ENCODE results near the gene RMP24.

The RMP24 gene

GRCh38 chr18:35939138-35939537 lies 33.3 kb upstream of the RMP24 start:
- Histone ChIP-seq H3K9me3 (no peaks in the 10 kb centered on the region), H3K36me3 (no peaks in the 10 kb centered on the region), H3K27me3 (no peaks in the 10 kb centered on the region), H3K4me3 (no peak overlapping the region), H3K4me1 (peaks cover 5% of the 10 kb centered on the region), H3K27ac (no peak overlapping the region)
- DNase-seq (ENCODE audit: low spot score in 2 of 2), result no peak
- TF ChIP-seq POLR2AphosphoS5 (IDR thresholded peaks at IDR 0.05), result no peak
- TF ChIP-seq EP300 (IDR thresholded peaks at IDR 0.05), result no peak
- no peak for TF ChIP-seq POLR2A (IDR thresholded peaks at IDR 0.05)
- TF ChIP-seq CTCF (IDR thresholded peaks at IDR 0.05), result no peak
- WGBS, result 55% methylated on average over 4 of the region's 5 CpGs

- Histone ChIP-seq H3K36me3 (no peaks in the 10 kb centered on the region), H3K27ac (no peak overlapping the region), H3K4me3 (no peak overlapping the region), H3K4me1 (peaks cover 5% of the 10 kb centered on the region), H3K27me3 (no peaks in the 10 kb centered on the region), H3K9me3 (no peaks in the 10 kb centered on the region)
- no peak for DNase-seq (ENCODE audit: low spot score in 2 of 2)
- TF ChIP-seq POLR2AphosphoS5 (IDR thresholded peaks at IDR 0.05), result no peak
- TF ChIP-seq POLR2A (IDR thresholded peaks at IDR 0.05), result no peak
- TF ChIP-seq CTCF (IDR thresholded peaks at IDR 0.05), result no peak
- no peak for TF ChIP-seq EP300 (IDR thresholded peaks at IDR 0.05)
- WGBS, result 33% methylated on average over 6 of the region's 6 CpGs
These were observed 31.2 kb upstream of the RMP24 start for GRCh38 chr18:35941299-35941698.

- no peak for DNase-seq (ENCODE audit: low spot score in 2 of 2)
- H3K27ac ChIP-seq, result no peak overlapping the region
- H3K27me3 ChIP-seq, result no peaks in the 10 kb centered on the region
- no peaks in the 10 kb centered on the region for H3K9me3 ChIP-seq
- TF ChIP-seq CTCF (IDR thresholded peaks at IDR 0.05) (no peak), POLR2A (IDR thresholded peaks at IDR 0.05) (no peak), EP300 (IDR thresholded peaks at IDR 0.05) (no peak), POLR2AphosphoS5 (IDR thresholded peaks at IDR 0.05) (no peak)
- peaks cover 5% of the 10 kb centered on the region for H3K4me1 ChIP-seq
- no peaks in the 10 kb centered on the region for H3K36me3 ChIP-seq
- H3K4me3 ChIP-seq, result no peak overlapping the region
These were observed 30.3 kb upstream of the RMP24 start for GRCh38 chr18:35942133-35942532.

- WGBS, result 95% methylated on average over 6 of the region's 6 CpGs
These were observed 29.8 kb upstream of the RMP24 start for GRCh38 chr18:35942661-35943060.

GRCh38 chr18:35948080-35948479 lies 24.4 kb upstream of the RMP24 start:
- 64% methylated on average over 3 of the region's 3 CpGs for WGBS
- Histone ChIP-seq H3K27me3 (no peaks in the 10 kb centered on the region), H3K36me3 (no peaks in the 10 kb centered on the region)

More at GRCh38 chr18:35942661-35943060, 29.8 kb upstream of the RMP24 start:
- peaks cover 5% of the 10 kb centered on the region for H3K4me1 ChIP-seq
- no peak for TF ChIP-seq POLR2AphosphoS5 (IDR thresholded peaks at IDR 0.05)
- no peak for TF ChIP-seq POLR2A (IDR thresholded peaks at IDR 0.05)
- no peak for TF ChIP-seq EP300 (IDR thresholded peaks at IDR 0.05)
- no peak for TF ChIP-seq CTCF (IDR thresholded peaks at IDR 0.05)
- H3K9me3 ChIP-seq, result no peaks in the 10 kb centered on the region
- H3K27me3 ChIP-seq, result no peaks in the 10 kb centered on the region
- no peaks in the 10 kb centered on the region for H3K36me3 ChIP-seq
- H3K4me3 ChIP-seq, result no peak overlapping the region
- DNase-seq (ENCODE audit: low spot score in 2 of 2), result no peak
- no peak overlapping the region for H3K27ac ChIP-seq

More at GRCh38 chr18:35948080-35948479, 24.4 kb upstream of the RMP24 start:
- Histone ChIP-seq H3K9me3 (no peaks in the 10 kb centered on the region), H3K27ac (no peak overlapping the region), H3K4me3 (no peak overlapping the region), H3K4me1 (peaks cover 14% of the 10 kb centered on the region)
- TF ChIP-seq POLR2AphosphoS5 (IDR thresholded peaks at IDR 0.05) (no peak), POLR2A (IDR thresholded peaks at IDR 0.05) (no peak), CTCF (IDR thresholded peaks at IDR 0.05) (no peak), EP300 (IDR thresholded peaks at IDR 0.05) (no peak)
- DNase-seq (ENCODE audit: low spot score in 2 of 2), result no peak

All from suprapubic skin (tissue), 4 donors.